GM19328 (cell line): Measurements from ENCODE around the gene ABCA13.

Source experiments
- ATAC-seq: cut with Tn5 transposase; IDR thresholded peaks from one replicate; pipeline ENCODE4 v1.9.1; 2021; ENCODE audit warnings: mild to moderate bottlenecking, moderate library complexity; ENCODE audit not compliant: unreplicated experiment

The ABCA13 gene

GRCh38 chr7:48627164-48627563 lies 455.9 kb downstream of the ABCA13 start:
- no peak for ATAC-seq

- no peak for ATAC-seq
These were observed 457.6 kb downstream of the ABCA13 start for GRCh38 chr7:48628793-48629349.

GRCh38 chr7:48634116-48634632 lies 462.9 kb downstream of the ABCA13 start:
- ATAC-seq: no peak

GRCh38 chr7:48635796-48636195 lies 464.5 kb downstream of the ABCA13 start:
- no peak for ATAC-seq

- ATAC-seq: no peak
These were observed 465.2 kb downstream of the ABCA13 start for GRCh38 chr7:48636391-48637015.

GRCh38 chr7:48637382-48637781 lies 466.1 kb downstream of the ABCA13 start:
- ATAC-seq: no peak

- ATAC-seq: no peak
These were observed 466.8 kb downstream of the ABCA13 start for GRCh38 chr7:48638041-48638440.

- no peak for ATAC-seq
These were observed 472.3 kb downstream of the ABCA13 start for GRCh38 chr7:48643431-48644013.

GRCh38 chr7:48658138-48658537 lies 486.9 kb downstream of the ABCA13 start:
- no peak for ATAC-seq

- ATAC-seq: no peak
These were observed 489.1 kb downstream of the ABCA13 start for GRCh38 chr7:48660306-48660870.

- ATAC-seq: no peak
These were observed 493.0 kb downstream of the ABCA13 start for GRCh38 chr7:48664241-48664640.

- no peak for ATAC-seq
These were observed 494.3 kb downstream of the ABCA13 start for GRCh38 chr7:48665353-48666135.

- no peak for ATAC-seq
These were observed 496.1 kb downstream of the ABCA13 start for GRCh38 chr7:48667407-48667806.

GRCh38 chr7:48671656-48672055 lies 500.4 kb downstream of the ABCA13 start:
- ATAC-seq: no peak

GRCh38 chr7:48681006-48681405 lies 509.7 kb downstream of the ABCA13 start:
- ATAC-seq: no peak

GRCh38 chr7:48691788-48692187 lies 520.5 kb downstream of the ABCA13 start:
- no peak for ATAC-seq
